Endothelial cell of umbilical vein (primary cell): ENCODE measurements around the gene WDR37.

ENCODE experiments used
- EZH2 ChIP-seq: IDR thresholded peaks from 2 replicates; pipeline ENCODE4 v1.6.1; 2012; ENCODE audit warnings: borderline replicate concordance, low read depth, mild to moderate bottlenecking, moderate library complexity, low read length, inconsistent platforms; ENCODE audit not compliant: severe bottlenecking
- JUN ChIP-seq: IDR thresholded peaks from 2 replicates; pipeline ENCODE4 v1.6.1; 2011; ENCODE audit warnings: borderline replicate concordance, low read depth; ENCODE audit not compliant: insufficient read length, insufficient read depth
- MYC ChIP-seq: IDR thresholded peaks from one replicate; pipeline ENCODE4 v1.6.1; 2011; ENCODE audit warnings: mild to moderate bottlenecking, low read depth, low read length
- POLR2A ChIP-seq: IDR thresholded peaks from 2 replicates; pipeline ENCODE4 v1.6.1; 2012; ENCODE audit warnings: low read depth, mild to moderate bottlenecking, control low read depth, low read length
- POLR2AphosphoS5 ChIP-seq: IDR thresholded peaks from 2 replicates; pipeline ENCODE4 v1.6.1; 2012; ENCODE audit warnings: low read depth, mild to moderate bottlenecking, control low read depth, low read length, moderate library complexity; ENCODE audit not compliant: insufficient read depth
- TF ChIP-seq, protein P1 (sequence below), 2 donors: IDR thresholded peaks; 1 replicate in 1 of 2; 2 replicates in 1 of 2; pipeline ENCODE4 v1.5.1; 2011; ENCODE audit warnings: low read length in 2 of 2, mild to moderate bottlenecking in 2 of 2, moderate library complexity in 2 of 2, control low read depth in 1 of 2, inconsistent platforms in 1 of 2, low read depth in 1 of 2; ENCODE audit not compliant: insufficient read depth in 1 of 2; ENCODE audit errors: extremely low read depth in 1 of 2
- TF ChIP-seq, protein P2 (sequence below): IDR thresholded peaks from 2 replicates; pipeline ENCODE4 v1.6.1; 2011; ENCODE audit not compliant: insufficient read depth, insufficient read length

DNA sequence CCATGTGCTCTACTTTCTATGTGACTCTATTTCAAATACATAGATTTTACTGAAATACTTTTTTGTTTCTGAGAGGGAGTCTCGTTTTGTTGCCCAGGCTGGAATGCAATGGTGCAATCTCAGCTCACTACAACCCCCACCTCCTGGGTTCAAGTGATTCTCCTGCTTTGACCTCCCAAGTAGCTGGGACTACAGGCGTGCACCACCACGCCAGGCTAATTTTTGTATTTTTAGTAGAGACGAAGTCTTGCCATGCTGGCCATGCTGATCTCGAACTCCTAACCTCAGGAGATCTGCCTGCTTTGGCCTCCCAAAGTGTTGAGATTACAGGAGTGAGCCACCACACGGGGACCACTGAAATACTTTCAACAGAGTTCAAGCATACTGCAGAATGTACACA, 10.8 kb upstream of the WDR37 start:
- TF ChIP-seq, protein P1, sequence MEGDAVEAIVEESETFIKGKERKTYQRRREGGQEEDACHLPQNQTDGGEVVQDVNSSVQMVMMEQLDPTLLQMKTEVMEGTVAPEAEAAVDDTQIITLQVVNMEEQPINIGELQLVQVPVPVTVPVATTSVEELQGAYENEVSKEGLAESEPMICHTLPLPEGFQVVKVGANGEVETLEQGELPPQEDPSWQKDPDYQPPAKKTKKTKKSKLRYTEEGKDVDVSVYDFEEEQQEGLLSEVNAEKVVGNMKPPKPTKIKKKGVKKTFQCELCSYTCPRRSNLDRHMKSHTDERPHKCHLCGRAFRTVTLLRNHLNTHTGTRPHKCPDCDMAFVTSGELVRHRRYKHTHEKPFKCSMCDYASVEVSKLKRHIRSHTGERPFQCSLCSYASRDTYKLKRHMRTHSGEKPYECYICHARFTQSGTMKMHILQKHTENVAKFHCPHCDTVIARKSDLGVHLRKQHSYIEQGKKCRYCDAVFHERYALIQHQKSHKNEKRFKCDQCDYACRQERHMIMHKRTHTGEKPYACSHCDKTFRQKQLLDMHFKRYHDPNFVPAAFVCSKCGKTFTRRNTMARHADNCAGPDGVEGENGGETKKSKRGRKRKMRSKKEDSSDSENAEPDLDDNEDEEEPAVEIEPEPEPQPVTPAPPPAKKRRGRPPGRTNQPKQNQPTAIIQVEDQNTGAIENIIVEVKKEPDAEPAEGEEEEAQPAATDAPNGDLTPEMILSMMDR (IDR thresholded peaks at IDR 0.05; ENCODE audit: extremely low read depth in 1 of 2, insufficient read depth in 1 of 2, low read depth in 1 of 2, low read length in 2 of 2), result no peak
- TF ChIP-seq POLR2A (no peak), POLR2AphosphoS5 (no peak), JUN (no peak), EZH2 (no peak), MYC (no peak)
- TF ChIP-seq, protein P2, sequence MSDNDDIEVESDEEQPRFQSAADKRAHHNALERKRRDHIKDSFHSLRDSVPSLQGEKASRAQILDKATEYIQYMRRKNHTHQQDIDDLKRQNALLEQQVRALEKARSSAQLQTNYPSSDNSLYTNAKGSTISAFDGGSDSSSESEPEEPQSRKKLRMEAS, result no peak
